TTC549 (cell line): Measurements from ENCODE around the gene ALDH18A1.

Experiments used
- FAIRE-seq: peaks from 2 replicates; lab custom pipeline; 2012; peaks lifted over from hg19 to GRCh38; lab: Jason Lieb, UNC

Gene ALDH18A1

DNA sequence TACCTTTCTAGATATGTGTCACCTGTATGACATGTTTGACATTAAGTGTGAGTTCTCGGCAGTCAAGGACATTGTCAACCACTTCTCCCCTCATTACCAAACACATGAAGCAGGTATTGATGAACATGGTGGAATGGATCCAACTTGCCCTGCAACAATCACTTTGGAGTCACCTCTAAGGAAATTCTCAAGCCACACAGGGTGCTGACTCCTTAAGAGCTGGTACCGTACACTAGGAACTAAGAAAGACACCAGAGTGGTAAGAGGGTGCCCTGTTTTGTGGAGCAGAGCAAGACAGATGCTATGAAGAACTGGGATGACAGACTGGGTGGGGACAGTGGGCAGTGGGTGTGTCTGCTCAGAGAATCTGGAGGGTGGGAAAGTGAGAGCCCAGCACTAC is 77.9 kb downstream of the ALDH18A1 start:
- FAIRE-seq, result no peak

GRCh38 chr10:95574649-95575365 is 81.7 kb downstream of the ALDH18A1 start:
- FAIRE-seq, result no peak

GRCh38 chr10:95573964-95574604 is 82.4 kb downstream of the ALDH18A1 start:
- no peak for FAIRE-seq

DNA sequence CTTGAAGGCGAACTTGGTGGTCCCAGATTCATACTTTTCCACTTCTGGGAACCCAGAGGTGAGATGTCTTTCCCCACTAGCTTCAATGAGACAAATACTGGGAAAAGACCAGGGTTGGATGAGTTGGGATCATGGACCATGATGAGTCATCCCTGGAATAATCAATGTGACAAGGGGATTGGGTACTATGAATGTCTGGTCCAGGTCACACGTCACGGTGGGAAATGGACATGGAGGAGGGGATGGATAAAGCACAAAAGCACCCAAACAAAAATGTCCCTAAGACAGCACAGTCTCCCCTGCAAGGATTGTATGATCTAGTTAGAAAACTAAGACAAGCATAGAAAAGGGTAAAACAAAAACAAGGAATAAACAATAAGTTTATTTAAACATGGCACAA is 83.0 kb downstream of the ALDH18A1 start:
- no peak for FAIRE-seq

- FAIRE-seq, result no peak
Observed at GRCh38 chr10:95572131-95572820, 84.2 kb downstream of the ALDH18A1 start.

DNA sequence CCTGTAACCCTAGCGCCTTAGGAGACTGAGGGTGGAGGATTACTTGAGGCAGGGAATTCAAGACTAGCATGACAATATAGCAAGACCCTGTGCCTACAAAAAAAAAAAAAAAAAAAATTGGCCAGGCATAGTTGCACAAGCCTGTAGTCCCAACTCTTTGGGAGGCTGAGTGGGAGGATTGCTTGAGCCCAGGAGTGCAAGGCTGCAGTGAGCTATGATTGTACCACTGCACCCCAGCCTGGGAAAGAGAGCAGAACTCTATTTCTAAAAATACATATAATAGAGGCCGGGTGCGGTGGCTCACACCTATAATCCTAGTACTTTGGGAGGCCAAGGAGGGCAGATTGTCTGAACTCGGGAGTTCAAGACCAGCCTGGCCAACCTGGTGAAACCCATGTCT is 85.1 kb downstream of the ALDH18A1 start:
- no peak for FAIRE-seq

DNA sequence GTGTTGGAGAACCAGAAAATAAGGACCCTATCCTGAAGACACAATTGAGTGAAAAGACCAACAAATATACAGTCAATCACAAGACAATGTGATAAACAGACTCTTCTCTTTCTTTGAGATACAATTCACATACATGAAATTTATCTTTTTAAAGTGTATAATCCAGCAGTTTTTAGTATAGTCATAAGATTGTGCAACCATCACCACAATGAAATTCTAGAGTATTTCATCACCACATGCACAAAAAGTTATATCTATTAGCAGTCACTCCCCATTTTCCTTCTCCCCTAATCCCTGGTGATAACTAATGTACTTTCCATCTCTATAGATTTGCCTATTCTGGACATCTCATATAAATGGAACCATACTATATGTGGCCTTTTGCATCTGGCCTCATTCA is 87.1 kb downstream of the ALDH18A1 start:
- FAIRE-seq, result no peak

DNA sequence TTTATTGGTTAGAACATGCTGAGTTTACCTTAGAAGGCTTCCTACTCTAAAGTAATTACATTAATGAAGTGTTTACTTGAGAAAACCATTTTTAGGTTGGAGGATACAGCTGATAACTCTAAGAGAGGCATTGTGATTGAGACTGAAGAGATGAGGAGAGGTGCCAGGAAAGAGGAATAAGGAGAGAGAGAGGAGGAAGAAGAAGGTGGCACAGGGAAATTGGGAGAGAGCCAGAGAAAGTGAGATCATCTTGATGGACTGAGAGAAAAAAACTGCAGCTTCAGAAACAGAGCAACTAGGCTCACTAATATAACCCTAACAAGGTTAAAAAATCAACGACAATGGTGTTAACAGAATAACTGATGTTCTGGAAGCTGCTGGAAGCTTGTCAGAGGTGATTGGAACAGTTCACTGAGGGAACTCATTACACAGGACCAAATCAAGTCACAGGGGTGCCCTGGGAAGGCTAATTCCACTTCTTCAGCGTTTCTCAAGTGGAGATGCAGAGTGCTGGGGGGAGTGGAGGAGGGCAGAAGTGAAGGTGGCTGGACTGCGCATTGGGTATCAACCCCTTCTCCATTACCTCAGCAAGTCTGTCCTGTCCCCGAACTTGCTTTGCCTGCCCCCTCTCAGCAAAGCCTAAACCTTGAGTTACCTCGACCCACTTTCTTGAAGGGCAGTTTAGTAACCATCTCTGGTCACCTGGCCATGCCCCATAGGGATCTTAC is 88.4 kb downstream of the ALDH18A1 start:
- FAIRE-seq, result no peak

DNA sequence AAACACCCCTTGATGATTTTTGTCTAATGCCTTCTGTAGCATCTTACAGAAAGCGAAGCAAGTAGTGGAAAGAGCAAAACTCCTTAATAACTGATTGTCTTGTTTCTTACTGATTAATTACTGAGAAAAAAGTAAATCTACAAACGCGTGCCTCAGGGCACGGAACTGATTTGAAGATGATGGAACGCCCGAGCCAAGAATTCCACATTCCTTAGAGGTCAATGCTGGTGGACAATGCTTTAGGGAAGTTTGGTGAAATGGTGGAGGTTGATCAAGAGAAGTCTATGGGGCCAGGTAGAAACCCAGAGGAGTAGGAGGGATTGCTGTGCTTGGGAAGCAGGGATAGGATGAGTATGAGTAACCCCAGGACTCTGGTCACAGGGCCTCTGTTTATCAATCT is 90.4 kb downstream of the ALDH18A1 start:
- no peak for FAIRE-seq

- FAIRE-seq, result no peak
Observed at GRCh38 chr10:95565336-95565735, 91.2 kb downstream of the ALDH18A1 start.

- no peak for FAIRE-seq
Observed at GRCh38 chr10:95564291-95564690, 92.2 kb downstream of the ALDH18A1 start.

DNA sequence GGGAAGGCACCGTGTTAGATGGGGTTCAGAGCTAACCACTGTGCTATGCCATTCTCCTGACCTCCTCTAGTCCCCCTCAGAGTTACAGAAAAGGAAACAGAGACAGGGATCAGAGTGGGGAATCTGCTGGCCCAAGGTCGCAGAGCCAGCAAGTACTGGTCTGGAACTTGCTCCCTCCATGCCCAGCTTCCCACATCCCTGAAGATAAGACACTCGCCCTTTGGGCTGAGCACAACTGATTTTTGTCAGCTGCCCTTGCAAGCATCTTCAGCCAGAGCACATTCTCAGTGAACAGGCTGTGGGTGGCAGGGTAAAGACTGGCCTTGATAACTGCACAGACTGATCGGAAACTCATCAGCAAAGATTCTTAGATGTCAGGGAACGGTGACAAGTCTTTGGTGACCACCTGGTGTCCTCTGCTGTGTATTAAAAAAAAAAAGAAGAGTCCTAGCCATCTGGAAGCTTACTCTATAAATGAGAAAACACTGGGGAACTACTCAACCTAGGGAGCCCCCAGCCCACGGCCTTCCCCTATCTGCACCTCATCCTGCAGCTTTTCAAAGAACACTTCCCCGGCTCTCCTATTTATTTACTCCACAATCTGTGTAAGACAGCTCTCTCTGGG is 94.1 kb downstream of the ALDH18A1 start:
- FAIRE-seq, result no peak

- no peak for FAIRE-seq
Observed at GRCh38 chr10:95561864-95562177, 94.7 kb downstream of the ALDH18A1 start.

- no peak for FAIRE-seq
Observed at GRCh38 chr10:95561177-95561863, 95.2 kb downstream of the ALDH18A1 start, which contains the start of gene SORBS1. Gene SORBS1 (minus strand): TSS chr10:95561371. CDS start chr10:95441135, 120,236 bp downstream.

GRCh38 chr10:95560278-95561176 is 96.0 kb downstream of the ALDH18A1 start:
- no peak for FAIRE-seq

- no peak for FAIRE-seq
Observed at GRCh38 chr10:95559896-95560277, 96.6 kb downstream of the ALDH18A1 start.

- FAIRE-seq, result no peak
Observed at GRCh38 chr10:95559471-95559870, 97.0 kb downstream of the ALDH18A1 start.

- FAIRE-seq, result no peak
Observed at GRCh38 chr10:95558593-95559320, 97.8 kb downstream of the ALDH18A1 start.

DNA sequence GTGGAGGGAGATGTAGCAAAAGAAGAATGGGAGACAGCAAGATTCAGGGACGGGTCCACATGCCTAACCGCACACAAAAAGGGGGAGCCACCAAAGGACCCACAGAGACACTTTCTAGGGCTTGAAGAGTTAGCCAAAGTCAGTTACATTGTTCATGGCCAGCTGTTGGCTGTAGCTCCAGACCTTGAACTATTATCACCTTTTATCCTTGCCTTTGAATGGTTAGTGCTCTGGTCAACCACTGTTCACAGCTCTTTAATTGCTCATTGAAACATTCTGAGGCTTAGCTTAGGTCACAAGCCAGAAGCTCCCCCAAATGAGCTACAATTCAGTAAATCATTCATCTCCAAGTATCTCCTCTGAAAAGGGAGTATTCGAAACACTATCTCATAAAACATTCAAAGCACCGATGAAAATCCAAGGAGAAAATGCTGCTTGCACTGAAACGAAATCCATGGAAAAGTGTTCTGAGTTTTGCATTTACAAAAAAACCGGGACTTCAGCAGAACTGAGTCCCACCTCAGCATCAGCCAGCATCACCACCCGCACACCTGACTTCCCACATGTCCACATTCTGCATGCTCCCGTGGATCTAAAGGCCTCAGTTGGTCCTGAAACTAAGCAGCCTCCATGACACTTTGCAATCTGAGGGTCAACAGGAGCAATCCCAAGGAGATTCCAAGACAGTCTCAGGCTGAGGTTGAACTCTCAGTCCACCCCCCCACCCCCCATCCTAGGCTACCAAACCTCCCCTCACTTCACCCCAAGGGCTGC is 99.3 kb downstream of the ALDH18A1 start:
- no peak for FAIRE-seq
